IMR-90 (cell line): ENCODE results near the gene ADGRB3.

ENCODE experiments used
- BHLHE40 ChIP-seq: fragments of 150-350 bp; IDR thresholded peaks from 2 replicates; pipeline ENCODE4 v1.6.1; 2016; ENCODE audit warnings: mild to moderate bottlenecking, low read depth, low read length
- CTCF ChIP-seq: conservative IDR thresholded peaks from 2 replicates; pipeline ENCODE4 v1.5.1; 2012; ENCODE audit warnings: mild to moderate bottlenecking, low read depth, low read length, improper control_type of control experiment
- MXI1 ChIP-seq: IDR thresholded peaks from 2 replicates; pipeline ENCODE4 v1.6.1; 2012; ENCODE audit warnings: low read depth, mild to moderate bottlenecking, low read length, moderate library complexity, borderline replicate concordance
- POLR2A ChIP-seq: IDR thresholded peaks from 2 replicates; pipeline ENCODE4 v1.6.1; 2012; ENCODE audit warnings: mild to moderate bottlenecking, low read depth, low read length
- RAD21 ChIP-seq: IDR thresholded peaks from 2 replicates; pipeline ENCODE4 v1.6.1; 2012; ENCODE audit warnings: low read length, improper control_type of control experiment
- RCOR1 ChIP-seq: IDR thresholded peaks from 2 replicates; pipeline ENCODE4 v1.6.1; 2012; ENCODE audit warnings: mild to moderate bottlenecking, low read length, improper control_type of control experiment; ENCODE audit not compliant: insufficient replicate concordance
- RFX5 ChIP-seq: IDR thresholded peaks from 2 replicates; pipeline ENCODE4 v1.8.0; 2012; ENCODE audit warnings: low read depth, mild to moderate bottlenecking, low read length, moderate library complexity
- SMC3 ChIP-seq: fragments of 150-350 bp; IDR thresholded peaks from 2 replicates; pipeline ENCODE4 v1.6.1; 2016; ENCODE audit warnings: low read depth, mild to moderate bottlenecking, antibody characterized with exemption, low read length, moderate library complexity

DNA sequence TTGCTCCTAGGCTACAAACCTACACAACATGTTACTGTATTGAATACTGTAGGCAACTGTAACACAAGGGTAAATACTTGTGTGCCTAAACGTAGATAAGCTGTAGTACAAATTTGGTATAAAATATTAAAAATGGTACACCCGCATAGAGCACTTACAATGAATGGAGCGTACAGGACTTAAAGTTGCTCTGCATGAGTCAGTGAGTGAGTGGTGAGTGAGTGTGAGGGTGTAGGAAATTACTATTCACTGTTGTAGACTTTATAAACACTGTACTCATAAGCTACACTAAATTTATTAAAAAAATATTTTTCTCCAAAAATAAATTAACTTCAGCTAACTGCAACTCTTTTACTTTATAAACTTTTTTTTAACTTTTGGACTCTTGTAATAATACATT lies 391.6 kb downstream of the ADGRB3 start:
- TF ChIP-seq CTCF (no peak), SMC3 (no peak), POLR2A (no peak), MXI1 (no peak), BHLHE40 (no peak), RFX5 (no peak), RAD21 (no peak), RCOR1 (no peak)
